ENCODE data around the gene GRAMD2A.

Gene GRAMD2A

DNA sequence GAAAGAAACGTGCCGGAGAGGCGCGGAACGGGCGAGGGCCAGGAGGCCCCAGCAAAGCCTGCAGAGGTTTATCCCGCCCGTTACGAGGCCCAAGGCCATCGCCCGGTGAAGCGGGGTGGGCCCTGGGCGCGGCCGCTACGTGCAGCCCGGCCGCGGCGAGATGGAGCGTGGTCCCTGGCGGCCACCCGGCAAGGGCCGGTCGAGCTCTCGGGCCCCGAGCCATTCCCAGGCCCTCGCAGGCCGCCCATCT is 32.3 kb upstream of the GRAMD2A start:
- TF ChIP-seq, protein P1, sequence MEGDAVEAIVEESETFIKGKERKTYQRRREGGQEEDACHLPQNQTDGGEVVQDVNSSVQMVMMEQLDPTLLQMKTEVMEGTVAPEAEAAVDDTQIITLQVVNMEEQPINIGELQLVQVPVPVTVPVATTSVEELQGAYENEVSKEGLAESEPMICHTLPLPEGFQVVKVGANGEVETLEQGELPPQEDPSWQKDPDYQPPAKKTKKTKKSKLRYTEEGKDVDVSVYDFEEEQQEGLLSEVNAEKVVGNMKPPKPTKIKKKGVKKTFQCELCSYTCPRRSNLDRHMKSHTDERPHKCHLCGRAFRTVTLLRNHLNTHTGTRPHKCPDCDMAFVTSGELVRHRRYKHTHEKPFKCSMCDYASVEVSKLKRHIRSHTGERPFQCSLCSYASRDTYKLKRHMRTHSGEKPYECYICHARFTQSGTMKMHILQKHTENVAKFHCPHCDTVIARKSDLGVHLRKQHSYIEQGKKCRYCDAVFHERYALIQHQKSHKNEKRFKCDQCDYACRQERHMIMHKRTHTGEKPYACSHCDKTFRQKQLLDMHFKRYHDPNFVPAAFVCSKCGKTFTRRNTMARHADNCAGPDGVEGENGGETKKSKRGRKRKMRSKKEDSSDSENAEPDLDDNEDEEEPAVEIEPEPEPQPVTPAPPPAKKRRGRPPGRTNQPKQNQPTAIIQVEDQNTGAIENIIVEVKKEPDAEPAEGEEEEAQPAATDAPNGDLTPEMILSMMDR (IDR thresholded peaks at IDR 0.05; ENCODE audit: control insufficient read depth, insufficient read depth, low read depth, low read length, missing control alignments) = no peak
- no peak for DNase-seq (ENCODE audit: low read depth)
- H3K4me3 ChIP-seq (ENCODE audit: control insufficient read depth, low read depth, low read length) = peak overlapping the region; percentile 97

DNA sequence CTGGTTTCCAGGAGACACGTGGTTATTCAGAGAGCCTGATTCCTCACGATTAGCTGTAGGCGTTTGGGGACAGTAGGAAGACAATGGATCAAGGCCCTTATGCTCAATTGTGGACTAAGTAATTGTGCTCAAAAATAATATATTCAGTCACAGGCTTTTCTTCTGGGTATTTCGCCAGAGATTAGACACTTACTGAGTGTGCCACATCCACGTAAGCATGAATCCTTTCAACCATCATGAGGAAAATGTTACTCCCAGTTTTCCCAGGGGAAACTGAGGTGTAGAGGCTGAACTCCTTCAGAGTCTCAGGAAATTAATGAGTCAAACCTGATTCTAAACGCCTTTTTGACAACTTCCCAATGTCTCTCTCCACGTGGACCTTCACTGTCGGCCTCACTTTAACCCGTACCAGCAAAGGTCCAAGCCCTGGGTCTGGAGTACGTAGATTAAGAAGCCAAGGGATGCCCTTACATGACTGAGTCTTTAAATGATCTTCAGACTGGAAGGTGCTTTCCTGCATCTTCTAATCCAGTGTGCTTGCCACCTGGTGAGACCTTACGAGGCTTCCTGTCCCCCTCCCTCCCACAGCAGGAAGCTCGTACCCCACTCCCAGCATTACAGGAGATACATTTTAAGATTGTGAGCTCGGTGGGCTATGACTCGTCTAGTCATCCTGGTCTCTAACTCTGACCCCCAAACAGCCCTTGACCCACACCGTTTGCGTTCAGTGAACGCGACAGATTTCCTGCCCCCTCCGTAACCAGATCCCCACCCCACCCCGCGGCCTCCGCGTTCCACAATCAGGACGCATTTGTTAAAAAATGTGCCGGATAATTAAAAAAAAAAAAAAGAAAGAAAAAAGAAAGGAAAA is 31.7 kb upstream of the GRAMD2A start:
- H3K4me3 ChIP-seq (ENCODE audit: control insufficient read depth, low read depth, low read length) = peak overlapping the region; percentile 97
- no peak for DNase-seq (ENCODE audit: low read depth)
- TF ChIP-seq, protein P1 (IDR thresholded peaks at IDR 0.05; ENCODE audit: control insufficient read depth, insufficient read depth, low read depth, low read length, missing control alignments) = no peak

DNA sequence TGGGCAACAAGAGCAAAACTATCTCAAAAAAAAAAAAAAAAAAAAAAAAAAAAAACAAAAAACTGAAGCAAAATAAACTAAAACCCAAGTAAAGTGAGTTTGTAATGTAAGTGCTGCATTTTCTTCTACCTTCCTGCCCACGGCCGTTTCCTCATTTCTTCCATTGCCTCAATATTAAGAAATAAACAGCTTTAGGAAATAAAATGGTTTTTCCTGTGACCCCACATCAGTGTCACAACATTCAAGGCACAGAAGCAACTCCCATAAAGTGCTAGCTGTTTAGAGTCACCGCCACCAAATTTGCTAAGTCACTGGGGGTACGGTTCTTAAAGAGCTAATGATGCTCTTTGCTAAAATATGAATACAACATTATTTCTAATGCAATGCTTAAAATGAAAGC is 30.1 kb upstream of the GRAMD2A start:
- DNase-seq (ENCODE audit: low read depth) = no peak
- TF ChIP-seq, protein P1 (IDR thresholded peaks at IDR 0.05; ENCODE audit: control insufficient read depth, insufficient read depth, low read depth, low read length, missing control alignments) = no peak
- peak overlapping the region; percentile 97 for H3K4me3 ChIP-seq (ENCODE audit: control insufficient read depth, low read depth, low read length)

DNA sequence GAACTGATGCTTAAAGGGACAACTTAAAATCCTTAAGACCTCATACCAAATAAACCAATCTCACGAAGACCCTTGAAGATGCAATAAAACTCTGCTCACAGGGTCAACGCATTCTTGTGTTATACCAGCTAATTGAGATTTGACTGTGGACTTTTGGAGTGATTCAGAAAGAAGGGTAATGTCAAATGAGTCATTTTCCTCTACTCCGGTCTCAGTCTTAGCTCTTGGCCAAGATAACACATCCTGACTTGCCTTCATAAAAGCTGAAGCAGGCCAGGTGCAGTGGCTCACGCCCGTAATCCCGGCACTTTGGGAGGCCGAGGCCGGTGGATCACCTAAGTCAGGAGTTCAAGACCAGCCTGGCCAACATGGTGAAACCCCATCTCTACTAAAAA is 29.6 kb upstream of the GRAMD2A start:
- DNase-seq (ENCODE audit: low read depth) = peak; percentile 73
- TF ChIP-seq, protein P1 (IDR thresholded peaks at IDR 0.05; ENCODE audit: control insufficient read depth, insufficient read depth, low read depth, low read length, missing control alignments) = no peak
- H3K4me3 ChIP-seq (ENCODE audit: control insufficient read depth, low read depth, low read length) = peak overlapping the region; percentile 97

DNA sequence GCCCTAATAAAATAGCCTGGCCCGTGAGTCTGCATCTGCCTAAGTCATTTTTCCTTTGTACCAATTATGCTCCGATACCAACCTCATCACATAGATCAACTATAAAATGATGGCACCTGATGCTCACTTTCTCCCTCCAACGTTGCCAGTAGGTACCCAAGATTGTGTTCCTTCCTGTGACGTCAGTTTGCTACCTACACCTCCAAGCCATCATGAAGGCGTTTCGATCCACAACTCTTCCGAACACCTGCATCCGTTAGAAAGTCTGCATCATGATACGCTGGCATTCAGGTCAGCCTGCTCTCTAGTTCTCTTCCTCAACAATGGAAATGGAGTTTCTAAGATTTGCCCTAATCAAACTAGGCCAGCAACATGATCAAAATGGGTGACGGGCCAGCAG is 25.7 kb upstream of the GRAMD2A start:
- no peak overlapping the region for H3K4me3 ChIP-seq (ENCODE audit: control insufficient read depth, low read depth, low read length)
- no peak for DNase-seq (ENCODE audit: low read depth)
- TF ChIP-seq, protein P1 (IDR thresholded peaks at IDR 0.05; ENCODE audit: control insufficient read depth, insufficient read depth, low read depth, low read length, missing control alignments) = no peak

DNA sequence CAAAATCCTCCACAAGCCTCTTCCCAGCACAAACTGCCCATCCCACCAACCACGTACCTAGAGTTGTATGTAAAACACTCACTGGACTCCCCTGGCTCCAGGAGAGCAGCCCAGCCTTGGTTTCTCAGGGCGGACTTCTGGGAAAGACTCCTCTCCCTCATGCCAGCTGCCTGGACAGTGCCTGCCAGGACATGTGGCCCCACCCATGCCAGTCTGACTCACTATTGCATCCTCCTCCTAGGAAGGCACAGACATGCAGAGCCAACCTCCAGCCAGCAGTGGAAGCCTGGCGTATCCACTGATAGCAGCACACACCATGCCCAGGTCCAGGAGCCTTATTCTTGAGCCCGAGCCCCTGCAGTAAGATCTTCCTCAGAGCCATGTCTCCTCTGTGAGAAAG is 24.8 kb upstream of the GRAMD2A start:
- TF ChIP-seq, protein P1 (IDR thresholded peaks at IDR 0.05; ENCODE audit: control insufficient read depth, insufficient read depth, low read depth, low read length, missing control alignments) = no peak
- DNase-seq (ENCODE audit: low read depth) = no peak
- H3K4me3 ChIP-seq (ENCODE audit: control insufficient read depth, low read depth, low read length) = no peak overlapping the region

All from AG09309 (cell line).